NCI-H2196 (cell line): ENCODE measurements around the gene GPR87.
A peak's percentile ranks its signal among the peaks of the same experiment; 100 is the strongest.

Source experiments
- DNase-seq: peaks from one replicate; lab custom pipeline; 2025; ENCODE audit not compliant: unreplicated experiment; lab: John Stamatoyannopoulos, UW

The GPR87 gene

DNA sequence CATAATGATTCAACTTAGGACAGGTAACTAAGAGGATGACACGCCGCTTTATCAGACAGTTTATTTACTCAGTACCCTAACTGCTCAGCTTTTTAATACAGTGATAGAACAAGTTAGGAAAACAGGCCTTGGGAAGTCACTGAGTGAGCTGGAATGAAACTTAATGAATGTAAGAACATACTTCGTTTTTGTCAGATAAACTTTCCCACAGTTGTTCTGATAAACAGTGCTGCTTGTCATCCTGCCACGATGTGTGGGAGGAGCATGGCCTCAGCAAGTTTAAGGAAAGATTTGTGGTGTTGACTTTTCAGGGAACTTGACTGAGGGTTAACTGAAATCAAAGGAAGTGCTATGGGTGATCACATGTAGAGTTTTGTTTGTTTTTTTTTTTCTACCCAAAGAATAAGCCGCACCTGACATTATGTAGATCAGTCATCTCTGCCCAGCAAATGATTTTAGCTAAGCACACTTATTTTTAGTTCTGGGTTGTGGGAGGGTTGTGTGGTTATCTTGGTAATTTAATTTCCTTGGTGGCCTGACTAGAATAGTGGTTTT lies 32.6 kb downstream of the GPR87 start:
- no peak for DNase-seq

DNA sequence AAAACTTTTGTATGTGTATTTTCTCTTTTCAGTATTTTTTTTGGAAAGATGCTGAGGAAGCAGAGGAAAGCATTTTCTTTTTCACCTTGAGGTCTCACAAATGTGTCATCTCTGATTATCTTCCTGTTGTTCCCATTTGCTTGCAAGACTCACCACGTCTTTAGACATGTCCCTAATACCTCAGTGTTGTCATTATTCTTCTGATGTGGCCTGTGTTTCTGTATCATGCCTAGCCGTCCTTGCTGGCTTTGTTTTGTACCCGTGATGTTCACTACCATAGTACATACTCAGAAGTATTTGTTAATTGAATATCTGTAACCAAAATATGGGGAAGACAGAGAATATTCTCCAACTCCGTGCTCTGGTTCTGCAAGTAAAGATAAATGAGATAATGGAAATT lies 33.2 kb downstream of the GPR87 start:
- DNase-seq = no peak

DNA sequence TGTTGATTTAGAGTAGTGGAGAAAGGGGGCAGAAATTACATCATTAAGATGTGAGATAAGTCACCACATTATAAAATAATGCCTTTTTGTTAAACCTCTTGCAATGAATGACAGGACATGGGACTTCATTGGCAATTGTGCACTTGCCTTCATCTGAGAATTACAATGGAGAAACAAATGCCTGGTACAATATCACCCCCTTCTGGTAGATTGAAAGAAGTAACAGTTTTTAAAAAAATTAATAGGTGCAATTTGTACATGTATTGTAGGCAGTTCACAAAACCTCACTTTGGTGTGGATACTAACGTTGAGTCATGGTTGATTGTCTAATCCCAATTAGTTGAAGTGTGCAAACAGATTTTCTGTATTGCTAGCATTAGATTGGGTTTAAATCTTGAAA lies 33.7 kb downstream of the GPR87 start:
- DNase-seq = peak; percentile 39

DNA sequence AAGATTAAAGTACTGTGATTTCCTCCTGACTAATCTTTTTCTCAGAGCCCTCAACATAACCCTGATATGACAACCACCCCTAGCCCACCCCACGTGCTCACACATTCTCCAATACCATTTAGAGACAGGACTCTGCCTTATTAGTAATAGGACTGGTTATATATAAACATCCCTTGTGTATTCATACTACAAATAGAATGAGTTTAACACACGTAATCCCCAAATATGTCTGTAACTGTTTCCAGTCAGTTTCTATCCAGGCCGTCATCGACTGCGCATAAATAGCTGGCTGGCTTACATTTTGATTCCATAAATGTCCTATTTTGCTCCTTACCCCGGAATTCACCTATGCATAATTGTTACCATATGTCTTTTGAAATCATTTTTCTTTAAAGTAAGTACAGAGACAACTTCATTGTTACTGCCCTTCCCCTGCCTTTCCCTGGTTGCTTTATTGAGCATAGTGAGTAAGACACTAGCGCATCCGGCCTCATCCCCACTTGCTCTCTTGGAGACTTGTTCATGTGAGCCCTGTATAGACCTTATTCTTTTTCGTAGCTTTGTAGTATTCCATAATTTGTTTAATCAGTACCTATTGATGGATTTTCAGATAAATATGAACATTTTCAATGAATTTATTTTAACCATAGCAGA lies 34.8 kb downstream of the GPR87 start:
- DNase-seq = no peak

DNA sequence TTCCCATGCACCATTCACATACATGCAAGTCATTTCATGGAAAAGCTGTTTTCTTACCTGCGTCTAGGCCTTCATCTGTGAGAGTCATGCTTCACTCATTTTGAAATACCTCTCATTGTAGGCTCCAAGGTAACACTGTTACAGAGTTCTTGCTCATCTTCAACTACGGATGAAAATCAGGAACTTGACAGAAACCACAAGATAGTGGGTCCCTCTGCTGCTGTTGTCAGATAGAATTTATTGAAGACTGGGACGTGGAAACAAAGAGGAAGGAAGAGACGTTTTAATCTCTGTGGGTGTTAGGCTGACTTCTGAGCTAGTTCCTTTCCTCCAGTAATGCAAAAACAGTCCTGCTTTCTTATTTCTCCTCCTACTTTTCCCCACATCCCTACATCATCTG lies 38.4 kb downstream of the GPR87 start, which contains the start of gene P2RY14:
TSS of gene P2RY14 (minus strand) at position 313 of the 400 bp plus-strand sequence. CDS start 64,226 bp downstream, outside the sequence.
- no peak for DNase-seq

DNA sequence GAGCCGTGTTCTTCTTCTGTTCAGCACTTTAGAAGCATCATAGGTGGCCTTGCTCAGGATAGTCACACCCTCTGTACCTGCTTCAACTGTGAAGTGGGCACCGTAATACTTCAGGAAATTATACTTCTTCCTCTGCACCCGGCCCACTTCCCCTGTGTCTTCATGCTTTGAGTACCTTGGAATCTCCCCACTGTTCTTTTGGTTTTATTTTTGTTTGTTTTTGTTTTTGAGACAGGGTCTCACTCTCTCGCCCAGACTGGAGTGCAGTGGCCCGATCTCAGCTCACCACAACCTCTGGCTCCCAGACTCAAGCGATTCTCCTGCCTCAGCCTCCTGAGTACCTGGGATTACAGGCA lies 40.0 kb downstream of the GPR87 start:
- DNase-seq = no peak

DNA sequence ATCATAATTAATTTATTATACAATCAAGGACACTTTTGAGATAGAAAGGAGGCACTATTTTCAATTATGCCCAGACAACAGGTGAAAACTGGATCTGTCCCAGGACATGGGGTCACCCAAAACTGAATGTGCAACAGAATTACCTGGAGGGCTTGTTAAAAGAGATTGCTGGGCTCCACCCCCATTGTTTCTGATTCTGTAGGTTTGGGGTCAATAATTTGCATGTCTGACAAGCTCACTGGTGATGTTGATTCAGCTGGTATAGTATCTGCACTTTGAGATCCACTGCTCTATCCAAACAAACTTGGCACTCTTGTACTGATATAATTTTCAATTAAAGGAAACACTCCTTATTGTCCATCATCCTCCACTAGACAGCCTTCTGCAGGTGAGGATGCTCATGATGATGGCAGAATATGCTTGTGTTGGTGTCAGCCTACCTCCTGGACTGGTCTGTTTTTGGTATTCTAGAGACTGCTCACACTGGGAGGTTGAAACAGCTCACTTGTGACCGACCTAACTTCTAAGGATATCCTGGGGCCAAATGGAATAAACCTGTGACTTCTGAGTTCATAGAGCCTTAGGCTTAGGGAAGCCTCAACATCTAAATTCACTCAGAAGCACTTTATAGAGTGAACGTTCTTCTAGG lies 40.5 kb downstream of the GPR87 start:
- DNase-seq = no peak

DNA sequence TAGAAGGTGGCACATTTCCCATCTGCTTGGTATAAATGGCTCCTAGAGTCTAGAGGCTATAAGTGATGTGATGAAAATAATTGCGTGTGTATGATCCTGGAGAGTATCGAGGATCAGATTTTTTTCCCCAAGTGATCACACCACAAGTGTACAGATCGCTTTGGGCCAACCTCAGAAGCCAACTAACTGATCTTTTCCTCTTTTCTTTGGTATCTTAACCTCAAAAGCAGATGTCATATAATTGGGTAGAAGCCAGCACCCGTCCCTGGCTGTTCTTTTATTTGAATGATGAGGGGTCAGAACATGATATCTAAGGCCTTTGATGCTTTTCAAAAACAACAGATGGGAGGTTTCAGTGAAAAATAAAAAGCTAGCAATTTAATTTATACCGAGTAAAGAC lies 41.5 kb downstream of the GPR87 start:
- DNase-seq = no peak

DNA sequence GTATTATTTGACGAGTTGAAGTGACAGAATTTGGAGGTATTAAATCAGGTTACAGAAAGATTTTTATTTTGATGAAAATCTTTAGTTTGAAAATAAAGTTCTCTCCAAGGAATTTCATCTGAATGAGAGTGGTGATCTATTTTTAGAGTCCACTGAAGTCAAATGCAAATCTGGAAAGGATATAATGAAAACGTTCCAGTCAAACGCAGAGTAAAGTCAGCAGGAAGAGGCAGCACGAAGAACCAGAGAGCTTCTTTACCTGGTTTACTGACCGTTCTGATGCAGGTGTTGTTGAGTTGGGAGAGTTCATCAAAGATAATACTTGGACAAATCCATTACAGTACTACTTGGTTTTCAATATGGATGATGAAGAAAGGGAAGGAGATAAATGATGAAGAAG lies 47.0 kb downstream of the GPR87 start:
- DNase-seq = no peak

DNA sequence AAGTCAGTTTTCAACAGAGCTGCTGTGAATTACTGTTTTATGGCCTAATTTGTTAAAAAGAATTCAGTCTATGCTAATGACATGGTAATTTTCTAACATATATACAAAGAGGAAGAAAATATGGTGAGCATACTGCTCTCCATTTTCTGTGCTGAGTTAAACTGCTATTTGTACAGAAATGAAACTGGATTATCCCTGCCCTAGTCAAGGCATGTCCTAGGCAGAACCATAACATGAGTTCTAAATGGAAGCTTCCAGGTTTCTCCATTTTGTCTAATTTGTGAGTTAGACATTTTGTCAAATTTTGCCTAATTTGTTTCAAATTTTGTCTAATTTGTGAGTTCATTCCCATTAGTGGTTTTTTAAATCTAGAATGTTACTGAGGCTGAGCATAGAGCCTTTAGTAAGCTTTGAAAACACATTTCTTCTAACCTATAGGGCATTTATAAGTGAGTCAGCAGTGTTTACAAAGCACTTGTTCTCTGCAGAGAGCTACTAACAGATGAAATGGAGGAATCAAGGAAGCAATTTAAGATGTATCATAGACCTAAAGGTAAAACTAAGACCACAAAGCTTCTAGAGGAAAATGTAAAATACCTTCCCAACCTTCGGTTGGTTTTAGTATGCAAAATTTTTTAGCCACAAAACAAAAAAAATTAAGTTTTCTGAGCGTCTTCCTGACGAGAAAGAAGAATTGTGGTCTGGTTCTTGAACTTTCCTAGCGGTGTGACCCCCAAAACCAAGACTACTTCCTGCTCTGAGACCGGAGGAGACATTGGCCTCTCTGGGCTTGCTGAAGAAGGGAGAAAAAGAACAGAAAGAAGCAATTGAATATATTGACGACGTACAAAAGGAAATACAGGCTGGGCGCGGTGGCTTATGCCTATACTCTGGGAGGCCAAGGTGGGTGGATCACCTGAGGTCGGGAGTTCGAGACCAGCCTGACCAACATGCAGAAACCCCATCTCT lies 48.1 kb downstream of the GPR87 start:
- no peak for DNase-seq

DNA sequence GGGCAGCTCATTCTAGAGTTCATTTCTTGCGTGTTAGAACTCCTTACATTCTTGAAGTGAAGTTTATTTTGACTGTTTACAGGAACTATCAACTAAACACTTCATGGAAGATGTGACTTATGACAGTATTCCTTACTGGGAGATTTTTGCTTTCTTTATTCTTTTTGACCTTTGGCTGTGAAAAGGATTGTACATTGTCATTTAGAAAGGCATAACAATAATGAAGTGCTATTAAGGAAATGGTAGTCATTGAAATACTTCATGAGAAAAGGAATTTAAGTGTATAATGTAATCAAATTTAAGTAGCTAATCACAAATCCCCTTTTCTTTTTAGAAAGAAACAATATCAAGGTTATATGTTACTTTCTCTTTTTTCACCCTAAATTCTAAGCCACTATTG lies 49.6 kb downstream of the GPR87 start:
- DNase-seq = no peak

DNA sequence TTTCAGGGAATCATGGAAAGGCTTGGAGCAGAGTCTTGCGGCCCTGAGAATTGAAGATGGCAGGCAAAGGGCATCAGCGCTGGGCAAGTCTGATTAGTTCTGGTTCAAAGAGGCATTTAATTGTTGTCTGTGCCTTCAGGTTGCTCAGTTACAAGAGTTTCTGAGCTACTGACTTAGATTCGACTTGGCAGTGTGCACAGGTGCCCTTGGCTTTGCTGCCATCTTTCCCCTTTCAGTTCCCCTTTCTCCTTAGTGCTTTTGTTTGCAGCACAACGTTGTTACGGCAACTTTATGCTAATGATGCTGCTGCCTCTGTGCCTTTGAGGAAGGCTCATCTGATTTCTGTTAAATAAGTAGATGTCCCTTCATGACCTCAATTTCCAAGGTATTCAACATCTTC lies 50.8 kb downstream of the GPR87 start:
- no peak for DNase-seq

DNA sequence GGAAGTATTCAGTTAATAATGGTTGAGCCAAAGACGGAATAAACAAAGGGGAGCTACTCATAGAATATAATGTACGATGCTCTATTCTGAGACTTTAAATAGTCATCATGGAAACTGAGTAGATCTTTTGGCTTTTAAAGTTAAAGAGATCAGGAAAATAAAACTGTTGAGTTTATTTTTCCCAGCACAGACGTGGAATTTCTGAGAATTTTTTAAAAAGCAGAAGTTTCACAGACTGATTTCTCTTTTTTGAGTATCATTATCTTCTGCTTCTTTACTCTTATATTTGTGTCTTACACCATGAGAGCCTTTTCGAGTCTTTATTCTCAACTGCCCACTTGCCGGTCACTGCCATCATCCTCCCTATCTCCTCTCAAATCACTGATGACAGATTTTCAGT lies 51.5 kb downstream of the GPR87 start:
- DNase-seq = no peak

DNA sequence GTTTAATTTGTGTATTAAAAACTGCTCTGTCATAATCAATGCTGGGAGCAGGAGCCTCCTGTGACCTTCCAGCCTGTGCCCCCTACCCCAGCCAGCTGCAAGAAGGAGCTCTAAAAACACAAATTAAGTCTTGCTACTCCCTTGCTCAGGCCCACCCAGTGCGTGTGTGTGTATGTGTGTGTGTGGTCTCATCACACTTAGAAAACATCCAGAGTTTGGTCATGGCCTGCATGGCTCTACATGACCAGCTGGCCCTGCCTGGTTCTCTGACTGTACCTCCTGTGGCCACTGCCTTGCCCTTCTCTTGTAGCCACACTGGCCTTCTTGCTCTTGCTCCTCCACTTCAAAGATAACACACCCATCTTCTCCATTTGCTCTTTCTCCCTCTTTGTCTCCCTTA lies 52.0 kb downstream of the GPR87 start:
- DNase-seq = no peak

DNA sequence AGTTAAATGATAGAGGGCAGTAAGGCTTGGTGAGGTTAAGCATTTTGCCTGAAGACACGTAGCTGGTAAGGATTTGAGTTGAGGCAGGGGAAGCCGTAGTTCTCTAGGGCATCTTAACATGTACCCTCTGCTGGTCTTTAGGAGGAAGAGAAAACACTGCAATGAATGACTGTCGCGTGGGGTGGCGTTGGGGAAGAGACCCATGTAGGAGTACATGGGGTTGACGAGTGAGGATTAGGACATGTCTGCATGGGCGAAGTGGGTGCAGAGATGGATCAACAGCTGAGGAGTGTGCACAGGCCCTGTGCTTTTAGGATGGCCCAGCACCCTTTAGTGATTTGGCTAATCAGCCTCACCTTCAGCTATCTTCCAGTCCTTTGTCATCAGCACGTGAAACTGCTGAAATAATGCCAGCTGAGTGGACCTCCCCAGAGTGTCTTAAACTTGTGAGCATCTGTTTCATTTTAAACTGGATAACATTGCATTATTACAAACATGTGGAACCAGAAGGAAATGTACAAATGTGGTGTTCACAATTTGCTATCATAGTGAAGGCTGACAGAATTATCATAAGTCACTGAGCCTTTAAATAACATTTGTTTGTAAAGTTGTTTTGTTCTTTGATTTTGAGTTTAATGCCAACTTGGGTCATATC lies 53.6 kb downstream of the GPR87 start:
- no peak for DNase-seq

DNA sequence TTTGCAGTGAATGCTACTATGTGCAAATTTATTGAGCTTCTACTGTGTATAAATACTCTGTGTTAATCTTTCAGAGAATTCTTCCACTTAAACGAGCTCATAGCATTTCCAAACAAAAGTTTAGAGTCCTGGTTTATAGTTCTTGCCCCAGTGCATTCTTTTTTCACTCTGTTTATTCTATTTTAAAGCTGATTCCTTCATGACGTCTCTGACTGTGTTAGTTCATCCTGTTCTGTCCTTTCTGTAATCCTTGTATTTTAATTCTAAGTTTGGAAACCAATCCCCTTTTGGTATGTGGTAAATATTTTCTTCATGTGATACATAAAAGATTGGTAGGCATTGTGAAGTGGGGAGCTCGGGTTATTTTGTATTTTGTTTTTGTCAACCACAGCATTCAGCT lies 57.0 kb downstream of the GPR87 start:
- no peak for DNase-seq

DNA sequence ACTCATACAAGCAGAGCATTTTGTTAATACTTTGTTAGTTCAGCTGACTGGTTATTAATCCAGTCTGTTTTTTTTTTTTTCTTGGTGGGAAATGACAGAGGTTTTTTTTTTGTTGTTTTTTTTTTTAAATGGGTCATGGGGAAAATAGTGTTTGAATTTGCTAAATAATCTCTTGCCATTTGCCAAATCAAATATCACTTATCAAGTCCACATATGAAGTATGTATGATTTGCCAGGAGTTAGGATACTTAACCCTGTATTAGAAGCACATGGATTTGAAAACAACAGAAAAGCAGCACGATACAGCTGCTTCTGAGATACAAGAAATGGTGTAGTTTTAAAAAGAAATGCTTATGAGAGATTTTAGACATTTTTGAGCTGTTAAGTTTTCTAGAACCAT lies 59.9 kb downstream of the GPR87 start:
- no peak for DNase-seq

DNA sequence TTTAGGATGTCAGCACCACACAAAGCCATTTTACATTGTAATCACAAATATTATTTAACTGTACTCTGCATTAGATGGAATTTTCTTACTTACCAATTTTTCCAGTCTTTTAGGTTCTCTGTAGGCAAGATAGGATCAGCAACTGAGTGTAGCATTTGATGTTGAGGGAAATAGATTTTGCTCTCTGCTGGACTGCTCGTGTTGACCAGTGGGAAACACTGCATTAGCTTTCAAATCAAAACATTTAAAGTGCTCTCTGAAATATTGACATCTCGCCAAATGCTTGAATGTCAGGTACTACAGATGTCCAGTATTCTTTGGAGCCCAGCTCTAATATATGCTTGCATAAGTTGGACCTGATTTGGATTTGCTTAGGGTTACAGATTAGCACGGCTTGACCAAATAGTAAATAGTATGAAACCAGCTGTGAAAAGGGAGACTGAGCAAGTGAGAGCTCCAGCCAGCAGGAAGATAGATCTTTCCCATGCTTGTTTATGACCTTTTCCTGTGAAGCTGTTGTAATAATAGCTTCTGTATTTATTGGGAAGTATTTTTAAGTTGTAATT lies 67.8 kb downstream of the GPR87 start:
- peak; percentile 21 for DNase-seq
